HL-60 (cell line): Measurements from ENCODE around the gene SAMM50.

Source experiments
- CTCF ChIP-seq: IDR thresholded peaks from one replicate; pipeline ENCODE4 v1.5.1; 2011; ENCODE audit warnings: low read length, control low read depth, inconsistent platforms; ENCODE audit not compliant: insufficient read depth
- GABPA ChIP-seq: IDR thresholded peaks from 2 replicates; pipeline ENCODE4 v1.6.1; 2012; ENCODE audit warnings: low read depth
- POLR2AphosphoS5 ChIP-seq: IDR thresholded peaks from 2 replicates; pipeline ENCODE4 v1.6.1; 2012; ENCODE audit warnings: low read depth
- REST ChIP-seq: IDR thresholded peaks from 2 replicates; pipeline ENCODE4 v1.6.1; 2012; ENCODE audit warnings: low read depth; ENCODE audit not compliant: insufficient replicate concordance

- TF ChIP-seq CTCF, result no peak
- TF ChIP-seq POLR2AphosphoS5, result no peak
- TF ChIP-seq REST, result peak; percentile 20
- TF ChIP-seq GABPA, result no peak
Measured at GRCh38 chr22:43905681-43906080, 49.6 kb upstream of the SAMM50 start.
